NB4 (cell line): ENCODE results near the gene MGAT4B.

Experiments used
- DNase-seq: peaks from one replicate; pipeline ENCODE4 v3.0.0; 2010; ENCODE audit warnings: low read depth
- H3K4me3 ChIP-seq: one replicate; pipeline ENCODE4 v1.5.1; 2011; ENCODE audit warnings: mild to moderate bottlenecking, low read depth, low read length, moderate library complexity
- MYC ChIP-seq: IDR thresholded peaks from 2 replicates; pipeline ENCODE4 v1.6.1; 2011; ENCODE audit warnings: low read depth, low read length
- POLR2A ChIP-seq: IDR thresholded peaks from 2 replicates; pipeline ENCODE4 v1.6.1; 2011; ENCODE audit warnings: mild to moderate bottlenecking; ENCODE audit not compliant: insufficient read length; ENCODE audit errors: extremely low read depth
- TF ChIP-seq, protein P1 (sequence below): IDR thresholded peaks from 2 replicates; pipeline ENCODE4 v1.6.1; 2011; ENCODE audit warnings: low read depth, low read length
- TF ChIP-seq, protein P2 (sequence below): IDR thresholded peaks from one replicate; pipeline ENCODE4 v1.5.1; 2012; ENCODE audit warnings: low read depth, low read length

Gene MGAT4B

DNA sequence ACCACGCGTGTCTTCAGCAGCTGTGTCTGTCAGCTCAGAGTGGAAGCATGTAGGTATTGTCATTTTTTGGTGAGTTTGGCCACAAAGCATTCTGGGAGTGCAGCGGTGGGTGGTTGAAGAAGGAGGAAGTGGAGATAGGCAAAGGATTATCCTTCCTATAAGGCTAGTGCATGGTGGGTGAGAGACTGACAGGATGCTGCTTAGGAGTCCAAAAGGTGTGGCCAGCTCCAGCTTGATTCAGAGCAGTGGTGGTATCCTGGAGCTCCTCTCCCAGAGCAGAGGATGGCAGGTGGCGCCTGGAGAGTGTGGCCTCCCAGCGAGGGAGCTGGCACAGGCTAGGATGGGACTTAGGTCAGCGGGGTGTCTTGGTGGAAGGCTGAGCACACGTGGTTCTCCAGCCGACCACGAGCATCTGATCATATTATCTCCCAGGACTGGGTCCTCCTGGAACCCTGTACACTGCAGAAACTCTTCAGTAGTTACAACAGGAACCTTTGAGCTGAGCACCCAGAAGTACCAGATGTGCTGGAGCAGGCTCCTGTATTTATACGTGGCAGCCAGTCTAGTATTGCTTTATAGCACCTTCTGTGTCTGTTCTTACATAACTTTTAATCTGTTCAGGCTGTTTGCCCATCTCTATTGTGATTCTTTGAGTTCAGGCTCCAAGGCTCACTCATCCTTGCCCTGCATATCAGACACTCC lies 44.4 kb downstream of the MGAT4B start:
- TF ChIP-seq POLR2A, result no peak
- TF ChIP-seq, protein P1, sequence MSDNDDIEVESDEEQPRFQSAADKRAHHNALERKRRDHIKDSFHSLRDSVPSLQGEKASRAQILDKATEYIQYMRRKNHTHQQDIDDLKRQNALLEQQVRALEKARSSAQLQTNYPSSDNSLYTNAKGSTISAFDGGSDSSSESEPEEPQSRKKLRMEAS, result 0 out of 2 replicates have a peak, but pooled peaks have one; percentile 7
- DNase-seq, result peak; percentile 75
- H3K4me3 ChIP-seq, result no peak overlapping the region

DNA sequence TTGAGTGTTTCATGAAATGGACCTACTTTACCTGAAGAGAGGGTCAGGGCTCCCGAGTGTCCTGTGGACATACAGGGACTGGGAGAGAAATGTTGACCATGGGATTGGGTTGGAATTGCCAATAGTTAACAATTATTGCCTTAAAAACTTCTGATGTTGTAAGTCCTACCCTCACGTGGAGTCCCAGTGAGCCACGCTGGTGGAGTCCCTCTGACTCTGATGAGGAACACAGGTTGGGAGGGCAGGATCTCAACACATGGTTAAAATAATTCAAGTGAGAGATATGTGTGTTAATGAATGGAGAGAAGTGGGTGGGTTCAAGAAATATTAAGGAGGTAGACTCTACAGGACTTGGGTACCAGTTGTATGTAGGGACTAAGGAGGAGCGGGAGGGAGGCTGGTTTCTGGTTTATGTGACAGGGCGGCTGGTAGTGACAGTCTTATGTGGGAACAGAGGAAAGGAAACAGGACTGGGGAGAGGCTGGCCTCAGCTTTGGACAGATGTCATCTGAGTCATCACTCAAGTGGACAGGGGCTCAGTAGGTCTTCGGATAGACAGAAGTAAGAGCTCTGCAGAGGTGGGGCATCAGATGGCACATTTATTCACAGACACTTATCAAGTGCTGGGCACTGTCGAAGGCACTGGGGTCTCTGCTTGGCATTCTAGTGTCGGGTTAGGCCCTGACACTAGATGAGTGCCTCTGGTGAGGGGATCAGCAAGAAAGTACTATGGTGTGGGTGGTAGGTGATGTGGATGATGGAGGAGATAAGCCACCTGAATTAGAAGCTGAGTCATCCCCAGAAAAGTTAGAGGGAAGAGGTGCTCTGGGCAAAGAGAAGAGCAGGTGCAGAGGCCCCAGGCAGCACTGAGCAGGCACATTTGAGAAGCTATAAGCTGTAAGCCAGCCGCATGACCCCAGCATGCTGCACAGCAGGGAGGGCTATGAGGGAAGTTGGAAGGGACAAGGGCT lies 46.8 kb downstream of the MGAT4B start:
- H3K4me3 ChIP-seq, result no peak overlapping the region
- no peak for DNase-seq
- TF ChIP-seq POLR2A, result no peak
- TF ChIP-seq MYC, result no peak
- TF ChIP-seq, protein P1, result no peak
- TF ChIP-seq, protein P2, sequence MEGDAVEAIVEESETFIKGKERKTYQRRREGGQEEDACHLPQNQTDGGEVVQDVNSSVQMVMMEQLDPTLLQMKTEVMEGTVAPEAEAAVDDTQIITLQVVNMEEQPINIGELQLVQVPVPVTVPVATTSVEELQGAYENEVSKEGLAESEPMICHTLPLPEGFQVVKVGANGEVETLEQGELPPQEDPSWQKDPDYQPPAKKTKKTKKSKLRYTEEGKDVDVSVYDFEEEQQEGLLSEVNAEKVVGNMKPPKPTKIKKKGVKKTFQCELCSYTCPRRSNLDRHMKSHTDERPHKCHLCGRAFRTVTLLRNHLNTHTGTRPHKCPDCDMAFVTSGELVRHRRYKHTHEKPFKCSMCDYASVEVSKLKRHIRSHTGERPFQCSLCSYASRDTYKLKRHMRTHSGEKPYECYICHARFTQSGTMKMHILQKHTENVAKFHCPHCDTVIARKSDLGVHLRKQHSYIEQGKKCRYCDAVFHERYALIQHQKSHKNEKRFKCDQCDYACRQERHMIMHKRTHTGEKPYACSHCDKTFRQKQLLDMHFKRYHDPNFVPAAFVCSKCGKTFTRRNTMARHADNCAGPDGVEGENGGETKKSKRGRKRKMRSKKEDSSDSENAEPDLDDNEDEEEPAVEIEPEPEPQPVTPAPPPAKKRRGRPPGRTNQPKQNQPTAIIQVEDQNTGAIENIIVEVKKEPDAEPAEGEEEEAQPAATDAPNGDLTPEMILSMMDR, result no peak

DNA sequence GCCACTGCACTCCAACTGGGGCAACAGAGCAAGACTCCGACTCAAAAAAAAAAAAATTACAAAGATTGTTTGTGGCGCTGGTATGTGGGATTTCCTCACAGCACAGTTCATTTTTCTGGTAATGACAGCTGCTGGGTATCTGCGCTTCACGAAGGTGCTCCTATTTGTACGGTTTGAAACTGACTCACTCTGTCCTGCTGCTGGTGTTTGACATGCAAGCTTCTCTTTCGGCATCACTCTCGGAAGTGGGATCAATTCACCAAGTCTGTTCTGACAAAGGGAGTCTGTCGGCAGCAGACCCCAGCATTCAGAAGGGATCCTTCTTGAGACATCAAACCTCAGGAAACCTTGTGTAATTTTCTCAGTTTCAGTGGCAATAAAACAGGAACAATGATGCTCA lies 47.7 kb downstream of the MGAT4B start:
- no peak for DNase-seq
- TF ChIP-seq, protein P2, result no peak
- H3K4me3 ChIP-seq, result no peak overlapping the region

DNA sequence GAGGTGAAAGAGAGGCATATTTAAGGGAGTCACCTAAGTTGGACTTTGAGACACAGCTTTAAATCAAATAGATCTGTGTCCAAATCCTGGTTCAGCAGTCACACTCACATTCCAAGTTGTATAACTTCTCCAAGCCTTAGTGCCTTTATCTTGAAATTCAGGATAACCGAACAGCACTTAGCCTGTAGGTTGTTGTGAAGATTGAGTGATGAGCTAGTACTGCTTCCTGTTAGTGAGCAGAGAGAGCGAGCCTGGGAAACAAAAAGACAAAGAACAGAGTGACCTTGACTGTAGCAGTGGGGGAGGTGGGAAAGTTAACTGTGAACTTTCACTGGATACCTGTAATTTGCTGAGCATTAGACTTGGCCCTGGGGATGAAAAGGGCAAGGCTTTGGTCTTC lies 51.6 kb downstream of the MGAT4B start:
- TF ChIP-seq, protein P2, result no peak
- no peak for TF ChIP-seq POLR2A
- TF ChIP-seq MYC, result no peak
- TF ChIP-seq, protein P1, result no peak
- H3K4me3 ChIP-seq, result no peak overlapping the region
- no peak for DNase-seq

- no peak for DNase-seq
- H3K4me3 ChIP-seq, result no peak overlapping the region
- TF ChIP-seq, protein P2, result no peak
- no peak for TF ChIP-seq POLR2A
- no peak for TF ChIP-seq MYC
- TF ChIP-seq, protein P1, result no peak
Observed at GRCh38 chr5:179753971-179754370, 52.7 kb downstream of the MGAT4B start.

- DNase-seq, result no peak
Observed at GRCh38 chr5:179749857-179750508, 56.7 kb downstream of the MGAT4B start.

More at GRCh38 chr5:179749857-179750508, 56.7 kb downstream of the MGAT4B start:
- H3K4me3 ChIP-seq, result no peak overlapping the region
- TF ChIP-seq, protein P2, result peak; percentile 3
- TF ChIP-seq MYC (no peak), POLR2A (no peak)
- TF ChIP-seq, protein P1, result no peak
